HG03565 (cell line): ENCODE data around the gene UBXN7.
"Not testable (repeated sequence)": the region's sequence is repeated elsewhere in the genome, so short reads cannot be mapped to it uniquely, and the experiment has no call there.

Experiments used
- ATAC-seq: cut with Tn5 transposase; IDR thresholded peaks from one replicate; pipeline ENCODE4 v1.9.1; 2021; ENCODE audit warnings: mild to moderate bottlenecking, moderate library complexity; ENCODE audit not compliant: unreplicated experiment

The UBXN7 gene

GRCh38 chr3:196358540-196358939 lies 73.7 kb downstream of the UBXN7 start:
- not testable (repeated sequence) for ATAC-seq

DNA sequence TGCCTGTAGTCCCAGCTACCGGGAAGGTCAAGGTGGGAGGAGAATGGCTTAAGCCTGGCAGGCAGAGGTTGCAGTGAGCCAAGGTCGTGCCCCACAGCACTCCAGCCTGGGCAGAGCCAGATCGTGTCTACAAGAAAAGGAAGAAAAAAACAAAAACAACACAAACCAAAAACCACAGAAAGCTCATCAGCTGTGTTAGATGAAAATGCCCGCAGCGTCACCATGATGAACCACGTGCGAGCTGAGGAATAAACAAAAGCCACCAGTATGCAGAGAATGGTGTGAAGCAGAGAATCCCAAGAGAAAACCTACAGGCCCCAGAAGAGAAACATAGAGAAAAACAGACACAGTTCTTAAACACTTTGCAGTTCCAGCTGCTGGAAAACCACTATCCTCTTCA lies 74.3 kb downstream of the UBXN7 start:
- ATAC-seq = no peak

- ATAC-seq = no peak
Measured at GRCh38 chr3:196356556-196356955, 75.7 kb downstream of the UBXN7 start.

DNA sequence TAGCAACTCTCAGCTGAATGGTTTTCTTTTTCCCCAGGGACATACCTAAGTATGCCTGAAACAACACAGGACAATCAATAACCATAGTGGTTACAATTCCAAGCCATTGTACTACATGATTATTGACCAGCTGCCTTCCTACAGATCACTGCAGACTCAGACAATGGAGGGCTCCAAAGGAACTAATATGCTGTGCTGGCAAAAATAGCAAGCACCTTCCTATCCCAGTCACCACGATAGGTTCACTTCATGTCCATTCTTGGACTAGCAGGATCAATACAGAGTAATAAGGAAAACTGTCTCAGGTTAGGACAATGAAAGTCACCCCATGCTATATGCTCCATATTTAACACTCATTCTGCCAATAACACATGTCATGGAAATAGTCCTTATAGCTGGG lies 76.6 kb downstream of the UBXN7 start:
- ATAC-seq = no peak

- no peak for ATAC-seq
Measured at GRCh38 chr3:196354132-196354531, 78.1 kb downstream of the UBXN7 start.

DNA sequence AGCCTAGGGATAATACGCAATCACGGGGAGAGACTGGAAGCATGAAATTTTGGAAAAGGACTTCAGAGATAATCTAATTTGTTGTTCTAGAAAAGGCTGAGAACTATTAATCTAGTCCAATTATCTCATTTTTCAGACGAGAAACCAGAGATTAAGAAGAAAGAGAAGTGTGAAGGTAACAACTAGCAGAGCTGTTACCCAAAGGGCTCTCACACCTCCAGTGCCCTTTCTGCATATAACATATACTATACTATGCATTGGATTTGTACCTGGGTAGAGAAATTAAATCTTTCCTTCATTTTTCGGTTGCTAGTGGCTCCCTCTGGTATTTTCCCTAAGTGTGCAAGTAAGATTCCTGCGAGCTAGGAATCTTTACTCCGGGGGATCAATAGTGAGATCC lies 80.7 kb downstream of the UBXN7 start:
- no peak for ATAC-seq

GRCh38 chr3:196350067-196350466 lies 82.2 kb downstream of the UBXN7 start:
- no peak for ATAC-seq

DNA sequence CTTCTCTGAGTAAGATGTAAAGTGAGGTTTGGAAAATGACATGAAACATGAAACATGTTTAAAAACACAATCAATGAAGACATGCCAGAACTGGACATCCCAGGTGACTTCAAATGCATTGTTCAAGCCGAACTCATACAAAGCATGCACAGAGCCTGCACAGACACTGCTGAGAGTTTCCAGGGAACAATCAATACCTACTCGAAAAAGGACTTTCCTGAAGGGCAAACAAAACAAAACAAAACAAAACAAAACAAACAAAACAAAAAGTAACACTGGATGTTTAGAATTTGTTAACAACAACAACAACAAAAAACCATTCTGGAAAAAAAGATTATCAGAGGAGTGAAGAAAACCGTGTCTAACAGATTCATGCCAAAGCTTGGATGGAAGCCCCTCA lies 83.5 kb downstream of the UBXN7 start:
- no peak for ATAC-seq

GRCh38 chr3:196344663-196345062 lies 87.6 kb downstream of the UBXN7 start:
- no peak for ATAC-seq

DNA sequence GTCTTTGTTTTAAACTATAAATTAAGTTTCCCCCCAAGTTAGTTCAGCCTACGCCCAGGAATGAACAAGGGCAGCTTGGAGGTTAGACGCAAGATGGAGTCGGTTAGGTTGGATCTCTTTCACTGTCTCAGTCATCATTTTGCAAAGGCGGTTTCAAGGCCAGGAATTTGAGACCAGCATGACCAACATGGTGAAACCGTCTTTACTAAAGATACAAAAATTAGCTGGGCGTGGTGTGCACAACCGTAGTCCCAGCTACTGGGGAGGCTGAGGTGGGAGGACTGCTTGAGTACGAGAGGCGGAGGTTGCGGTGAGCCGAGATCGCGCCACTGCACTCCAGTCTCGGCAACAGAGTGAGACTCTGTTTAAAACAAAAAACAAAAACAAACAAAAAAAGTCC lies 88.3 kb downstream of the UBXN7 start:
- ATAC-seq = not testable (repeated sequence)

- ATAC-seq = no peak
Measured at GRCh38 chr3:196341137-196341536, 91.1 kb downstream of the UBXN7 start.

DNA sequence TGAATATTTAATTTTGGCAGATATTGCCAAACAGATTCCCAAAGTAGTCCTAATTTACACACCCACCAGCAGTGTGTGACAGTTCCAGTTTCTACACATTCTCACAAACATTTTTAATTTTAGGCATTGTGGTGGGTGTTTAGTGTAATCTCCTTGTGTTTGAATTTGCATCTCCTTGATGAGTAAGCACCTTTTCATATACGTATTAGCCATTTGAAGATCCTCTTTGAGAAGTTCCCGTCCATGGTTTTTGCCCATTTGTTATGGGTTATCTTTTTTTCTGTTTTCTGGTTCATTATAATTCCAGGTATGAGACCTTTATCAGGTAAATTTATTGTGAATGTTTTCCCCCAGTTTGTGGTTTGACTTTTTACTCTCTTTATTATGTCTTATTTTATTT lies 91.8 kb downstream of the UBXN7 start:
- no peak for ATAC-seq

GRCh38 chr3:196339493-196340254 lies 92.6 kb downstream of the UBXN7 start:
- no peak for ATAC-seq

DNA sequence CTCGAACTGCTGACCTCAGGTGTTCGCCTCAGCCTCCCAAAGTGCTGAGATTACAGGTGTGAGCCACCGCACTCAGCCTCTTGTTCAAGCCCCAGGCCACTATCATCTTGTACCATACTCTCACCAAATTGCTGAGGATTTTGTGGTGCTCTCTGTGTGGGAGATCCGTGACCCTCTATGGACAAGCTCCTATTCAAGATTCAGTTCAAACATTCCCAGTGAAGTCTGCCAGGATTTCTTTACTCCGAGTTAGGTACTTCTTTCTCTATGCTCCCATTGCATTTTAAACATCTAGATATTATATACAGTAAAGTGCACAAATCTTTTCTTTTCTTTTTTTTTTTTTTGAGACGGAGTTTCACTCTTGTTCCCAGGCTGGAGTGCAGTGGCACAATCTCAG lies 93.2 kb downstream of the UBXN7 start:
- no peak for ATAC-seq

- ATAC-seq = no peak
Measured at GRCh38 chr3:196336319-196337145, 95.7 kb downstream of the UBXN7 start.

DNA sequence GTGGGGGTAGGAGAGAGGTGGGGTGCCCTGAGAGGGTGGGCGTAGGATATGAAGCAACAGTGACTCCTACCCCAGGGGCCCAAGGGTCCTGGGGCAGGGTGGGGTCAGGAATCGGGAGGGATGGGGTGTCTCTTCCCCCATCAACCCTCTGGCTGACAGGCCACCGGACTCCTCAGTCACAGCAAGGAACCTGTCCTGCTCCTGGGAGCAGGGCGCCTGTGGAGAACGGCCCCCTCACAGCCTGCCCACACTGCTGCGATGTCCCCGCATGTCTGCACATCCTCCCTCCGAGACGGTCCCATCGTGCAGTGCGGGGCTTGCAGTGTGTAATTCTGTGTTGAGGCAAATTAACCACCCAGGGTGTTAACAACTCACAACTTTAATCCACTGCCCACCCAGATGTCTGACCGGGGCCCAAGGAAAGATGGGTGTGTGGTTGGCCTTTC lies 96.7 kb downstream of the UBXN7 start:
- ATAC-seq = no peak

- ATAC-seq = no peak
Measured at GRCh38 chr3:196334982-196335381, 97.2 kb downstream of the UBXN7 start.

DNA sequence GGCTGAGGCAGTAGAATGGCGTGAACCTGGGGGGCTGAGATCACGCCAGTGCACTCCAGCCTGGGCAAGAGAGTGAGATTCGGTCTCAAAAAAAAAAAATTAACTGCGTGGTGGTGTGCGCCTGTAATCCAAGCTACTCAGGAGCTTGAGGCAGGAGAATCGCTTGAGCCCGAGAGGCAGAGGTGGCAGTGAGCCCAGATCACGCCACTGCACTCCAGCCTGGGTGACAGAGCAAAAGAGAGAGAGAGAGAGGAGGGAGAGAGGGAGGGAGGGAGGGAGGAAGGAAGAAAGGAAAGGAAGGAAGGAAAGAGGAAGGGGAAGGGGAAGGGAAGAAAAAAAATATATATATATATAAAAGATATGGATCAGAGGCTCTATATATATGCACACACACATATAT lies 100.1 kb downstream of the UBXN7 start:
- ATAC-seq = no peak

DNA sequence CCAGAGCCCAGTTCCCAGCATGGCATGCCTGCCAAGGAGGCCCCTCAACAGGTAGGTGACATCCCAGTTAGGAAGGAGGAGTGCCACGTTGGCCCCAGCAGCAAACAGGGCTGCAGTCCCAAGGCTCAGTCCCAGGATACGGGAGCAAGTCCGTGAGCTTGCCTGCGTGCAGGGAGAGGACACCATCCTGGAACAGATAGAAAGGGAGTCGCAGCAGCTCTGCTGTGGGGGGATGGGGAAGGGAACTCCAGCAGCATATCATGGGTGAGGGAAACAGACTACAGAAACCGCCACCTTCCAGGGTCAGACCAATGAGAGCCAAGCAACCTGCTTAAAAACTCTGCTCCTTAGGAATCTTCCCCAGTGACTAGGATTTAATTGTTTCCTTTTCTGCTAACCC lies 104.8 kb downstream of the UBXN7 start:
- no peak for ATAC-seq

- no peak for ATAC-seq
Measured at GRCh38 chr3:196326936-196327335, 105.3 kb downstream of the UBXN7 start.

DNA sequence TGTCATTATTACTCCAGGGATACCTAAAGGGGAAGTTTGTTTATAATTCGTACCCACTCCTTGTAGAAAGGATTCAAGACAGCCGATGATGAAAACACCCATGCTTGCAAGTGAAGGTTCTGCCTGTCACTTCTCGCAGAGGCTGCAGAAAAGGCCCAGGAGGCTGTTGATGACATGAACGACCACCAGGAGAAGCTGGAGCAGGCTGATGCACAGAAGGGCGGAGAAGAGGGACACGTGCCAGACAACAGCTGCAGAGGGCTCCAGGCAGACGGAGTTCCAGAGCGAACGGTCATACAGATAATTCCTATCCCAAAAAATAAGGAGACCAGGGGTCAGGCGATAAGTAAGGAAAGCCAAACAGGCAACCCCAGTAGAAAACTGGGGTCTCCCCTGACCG lies 108.5 kb downstream of the UBXN7 start:
- ATAC-seq = no peak

- no peak for ATAC-seq
Measured at GRCh38 chr3:196323016-196323415, 109.2 kb downstream of the UBXN7 start.
